Body of pancreas (tissue), 4 donors: ENCODE measurements around the gene GRIK1. TPM values are rescaled to one million over a fixed set of nuclear protein-coding genes. Genes with fewer than 3 reads are reported as not detected.

Experiments
- ATAC-seq: fragments of 150-250 bp; one replicate; pipeline ENCODE4 v1.9.1; 2016
- DNase-seq, 4 donors: peaks; one replicate each; pipeline ENCODE4 v3.0.0-alpha.2; 2019
- H3K27ac ChIP-seq, 4 donors: fragments of 200-600 bp; sonication (generic); 1 replicate in 3 of 4; 2 replicates in 1 of 4; pipeline versions ENCODE4 v1.5.1 to v1.6.1; 2016 to 2019; ENCODE audit warnings: mild to moderate bottlenecking in 1 of 4, mixed read lengths in 1 of 4, moderate library complexity in 1 of 4
- H3K27me3 ChIP-seq, 2 donors: fragments of 200-600 bp; sonication (generic); one replicate each; pipeline ENCODE4 v1.6.0; 2016; ENCODE audit warnings: mild to moderate bottlenecking in 1 of 2
- H3K36me3 ChIP-seq, 2 donors: fragments of 200-600 bp; sonication (generic); replicated peaks in 1 of 2; 2 replicates each; pipeline ENCODE4 v1.5.1; 2016; ENCODE audit warnings: low read depth in 2 of 2; ENCODE audit not compliant: insufficient read depth in 1 of 2
- H3K4me1 ChIP-seq: fragments of 200-600 bp; sonication (generic); one replicate; pipeline ENCODE4 v1.6.0; 2016
- H3K4me3 ChIP-seq, 2 donors: fragments of 200-600 bp; sonication (generic); 1 replicate in 1 of 2; 2 replicates in 1 of 2; pipeline ENCODE4 v1.5.1; 2016 to 2019
- H3K9me3 ChIP-seq, 3 donors: fragments of 200-600 bp; sonication (generic); 1 replicate in 2 of 3; 2 replicates in 1 of 3; pipeline ENCODE4 v1.5.1; 2016
- CTCF ChIP-seq, 7 experiments: fragments of 450-650 bp in 4 of 7; fragments of 200-600 bp in 3 of 7; sonication (generic) in 3 of 7; IDR thresholded peaks; one replicate each; pipeline ENCODE4 v1.5.1; 2016 to 2019; ENCODE audit warnings: antibody characterized with exemption in 7 of 7
- POLR2A ChIP-seq, 3 donors: fragments of 450-650 bp; IDR thresholded peaks; one replicate each; pipeline ENCODE4 v1.6.1; 2016; ENCODE audit warnings: antibody characterized with exemption in 3 of 3, mild to moderate bottlenecking in 2 of 3
- WGBS, 2 donors: methylation state at CpG; one replicate each; pipeline ENCODE4 v1.1.5; 2017; 5-methylcytosine and 5-hydroxymethylcytosine counted together
- intact Hi-C: fragments of 100-400 bp; cut with DNase I; formaldehyde crosslinking; loops from one replicate; pipeline ENCODE4 v1.15.1; 2023
- total RNA-seq, 2 donors: library from RNA; depleted of rRNA; stranded (reverse); fragments of >200 nt; gene quantifications; one replicate each; pipeline ENCODE4 v1.1.0, GENCODE V29; 2016

The GRIK1 gene
- total RNA-seq, 2 donors from 2014 or later: 0.66 TPM; not detected in 1

- H3K36me3 ChIP-seq: no peaks in the 10 kb centered on the region
- TF ChIP-seq CTCF (IDR thresholded peaks at IDR 0.05) (no peak), POLR2A (IDR thresholded peaks at IDR 0.05) (no peak)
- WGBS, 2 donors: 90 to 96% methylated on average over 1 of the region's 1 CpG
- H3K4me3 ChIP-seq: no peak overlapping the region
- ATAC-seq (no peak), DNase-seq (no peak)
- peaks cover 9% of the 10 kb centered on the region for H3K4me1 ChIP-seq
- intact Hi-C loops: no loop called here
- H3K9me3 ChIP-seq: no peaks in the 10 kb centered on the region
- no peaks in the 10 kb centered on the region for H3K27me3 ChIP-seq
- no peak overlapping the region for H3K27ac ChIP-seq
Observed at GRCh38 chr21:29696937-29697336, 242.9 kb downstream of the GRIK1 start.

- H3K36me3 ChIP-seq: no peaks in the 10 kb centered on the region
- TF ChIP-seq POLR2A (IDR thresholded peaks at IDR 0.05) (no peak), CTCF (IDR thresholded peaks at IDR 0.05) (no peak)
- ATAC-seq (peak; percentile 89), DNase-seq (peak in 1 of 4 donors; percentile 42)
- peaks cover 30% of the 10 kb centered on the region for H3K4me1 ChIP-seq
- H3K27me3 ChIP-seq: no peaks in the 10 kb centered on the region
- intact Hi-C loops: no loop called here
- no peaks in the 10 kb centered on the region for H3K9me3 ChIP-seq
- no peak overlapping the region for H3K4me3 ChIP-seq
- 16 to 22% methylated on average over 5 of the region's 5 CpGs for WGBS, 2 donors
- H3K27ac ChIP-seq: peak overlapping the region; percentile 19 to 66 (median 60)
Observed at GRCh38 chr21:29691616-29692491, 247.9 kb downstream of the GRIK1 start.

GRCh38 chr21:29689753-29690152 is 250.0 kb downstream of the GRIK1 start:
- H3K4me1 ChIP-seq: peaks cover 30% of the 10 kb centered on the region
- no peaks in the 10 kb centered on the region for H3K36me3 ChIP-seq
- no peaks in the 10 kb centered on the region for H3K27me3 ChIP-seq
- intact Hi-C loops: no loop called here
- DNase-seq (peak in 1 of 4 donors; percentile 17), ATAC-seq (no peak)
- 43 to 67% methylated on average over 6 of the region's 6 CpGs for WGBS, 2 donors
- no peak overlapping the region for H3K27ac ChIP-seq
- H3K4me3 ChIP-seq: no peak overlapping the region
- H3K9me3 ChIP-seq: no peaks in the 10 kb centered on the region
- no peak for TF ChIP-seq CTCF (IDR thresholded peaks at IDR 0.05)
- TF ChIP-seq POLR2A (IDR thresholded peaks at IDR 0.05): no peak

- no peak overlapping the region for H3K27ac ChIP-seq
- H3K4me3 ChIP-seq: no peak overlapping the region
- TF ChIP-seq CTCF (IDR thresholded peaks at IDR 0.05) (no peak), POLR2A (IDR thresholded peaks at IDR 0.05) (no peak)
- H3K4me1 ChIP-seq: no peaks in the 10 kb centered on the region
- DNase-seq: no peak
- no peak for ATAC-seq
- H3K27me3 ChIP-seq: no peaks in the 10 kb centered on the region
- no peaks in the 10 kb centered on the region for H3K9me3 ChIP-seq
- no peaks in the 10 kb centered on the region for H3K36me3 ChIP-seq
- 40 to 50% methylated on average over 1 of the region's 1 CpG for WGBS, 2 donors
- intact Hi-C loops: no loop called here
Observed at GRCh38 chr21:29684106-29684505, 255.7 kb downstream of the GRIK1 start.

- 89 to 96% methylated on average over 3 of the region's 3 CpGs for WGBS, 2 donors
- no peak overlapping the region for H3K4me3 ChIP-seq
- H3K27ac ChIP-seq: no peak overlapping the region
- no peaks in the 10 kb centered on the region for H3K4me1 ChIP-seq
- TF ChIP-seq CTCF (IDR thresholded peaks at IDR 0.05): no peak
- TF ChIP-seq POLR2A (IDR thresholded peaks at IDR 0.05): no peak
- no peak for ATAC-seq
- H3K27me3 ChIP-seq: no peaks in the 10 kb centered on the region
- H3K36me3 ChIP-seq: no peaks in the 10 kb centered on the region
- no peaks in the 10 kb centered on the region for H3K9me3 ChIP-seq
- intact Hi-C loops: no loop called here
- DNase-seq: no peak
Observed at GRCh38 chr21:29682800-29683199, 257.0 kb downstream of the GRIK1 start.
